Omental fat pad (tissue), 4 donors: Measurements from ENCODE around the gene DOCK4. TPM values are rescaled to one million over a fixed set of nuclear protein-coding genes. Genes with fewer than 3 reads are reported as not detected.

Source experiments
- ATAC-seq: fragments of 150-250 bp; one replicate; pipeline ENCODE4 v1.9.1; 2016; ENCODE audit warnings: mild to moderate bottlenecking, moderate library complexity; ENCODE audit not compliant: low FRiP score
- DNase-seq: peaks from one replicate; pipeline ENCODE4 v3.0.0-alpha.2; 2019; ENCODE audit warnings: low spot score
- total RNA-seq, 4 donors: library from RNA; depleted of rRNA; stranded (reverse); fragments of >200 nt; gene quantifications; one replicate each; pipeline ENCODE4 v1.1.0, GENCODE V29; 2016
- TF ChIP-seq, protein P1 (sequence below), 3 donors: fragments of 450-650 bp; IDR thresholded peaks; one replicate each; pipeline ENCODE4 v1.5.1; 2016 to 2017; ENCODE audit warnings: antibody characterized with exemption in 3 of 3, mild to moderate bottlenecking in 3 of 3, moderate library complexity in 2 of 3

The DOCK4 gene
- total RNA-seq, 4 donors from 2014 or later, result 47.5 to 86.9 (median 59.7) TPM

DNA sequence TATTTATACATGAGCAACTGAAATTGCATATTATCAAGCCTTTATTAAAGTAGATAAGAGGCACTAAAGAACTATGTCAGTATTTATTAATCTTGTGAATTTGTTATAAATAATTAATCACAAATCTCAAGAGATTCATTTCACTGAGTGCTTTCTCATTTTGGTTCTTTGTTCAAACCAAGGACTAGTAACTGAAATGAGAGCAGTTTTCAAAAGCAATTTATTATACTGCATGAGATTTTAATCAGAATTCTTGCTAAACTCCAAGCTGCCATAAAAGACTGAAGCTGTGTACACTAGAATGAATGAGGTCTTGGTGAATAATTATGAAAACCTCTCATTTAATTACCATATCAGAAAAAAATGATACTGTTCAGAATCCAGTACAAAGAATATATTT lies 419.1 kb downstream of the DOCK4 start:
- ATAC-seq (no peak), DNase-seq (no peak)
- TF ChIP-seq, protein P1, sequence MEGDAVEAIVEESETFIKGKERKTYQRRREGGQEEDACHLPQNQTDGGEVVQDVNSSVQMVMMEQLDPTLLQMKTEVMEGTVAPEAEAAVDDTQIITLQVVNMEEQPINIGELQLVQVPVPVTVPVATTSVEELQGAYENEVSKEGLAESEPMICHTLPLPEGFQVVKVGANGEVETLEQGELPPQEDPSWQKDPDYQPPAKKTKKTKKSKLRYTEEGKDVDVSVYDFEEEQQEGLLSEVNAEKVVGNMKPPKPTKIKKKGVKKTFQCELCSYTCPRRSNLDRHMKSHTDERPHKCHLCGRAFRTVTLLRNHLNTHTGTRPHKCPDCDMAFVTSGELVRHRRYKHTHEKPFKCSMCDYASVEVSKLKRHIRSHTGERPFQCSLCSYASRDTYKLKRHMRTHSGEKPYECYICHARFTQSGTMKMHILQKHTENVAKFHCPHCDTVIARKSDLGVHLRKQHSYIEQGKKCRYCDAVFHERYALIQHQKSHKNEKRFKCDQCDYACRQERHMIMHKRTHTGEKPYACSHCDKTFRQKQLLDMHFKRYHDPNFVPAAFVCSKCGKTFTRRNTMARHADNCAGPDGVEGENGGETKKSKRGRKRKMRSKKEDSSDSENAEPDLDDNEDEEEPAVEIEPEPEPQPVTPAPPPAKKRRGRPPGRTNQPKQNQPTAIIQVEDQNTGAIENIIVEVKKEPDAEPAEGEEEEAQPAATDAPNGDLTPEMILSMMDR (IDR thresholded peaks at IDR 0.05), result no peak

DNA sequence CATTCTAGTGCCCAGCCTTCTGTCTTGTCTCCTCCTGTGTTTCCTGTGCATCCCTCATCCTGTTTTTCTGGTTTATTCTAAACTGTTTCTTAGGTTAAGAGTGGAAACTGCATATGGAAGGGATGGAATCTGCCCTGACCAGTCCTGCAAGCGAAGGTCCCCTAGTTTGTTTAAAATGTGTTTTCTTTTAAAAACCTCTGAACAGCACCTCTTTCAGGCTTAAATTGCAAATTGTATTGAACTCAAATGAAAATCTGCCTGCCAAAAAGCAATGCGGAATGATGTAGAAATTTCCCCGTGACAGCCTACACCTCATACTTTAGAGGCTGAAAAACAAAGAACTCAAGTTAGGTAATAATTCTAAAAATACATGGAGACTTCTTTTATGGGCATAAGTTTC lies 421.1 kb downstream of the DOCK4 start:
- ATAC-seq, result no peak
- DNase-seq, result no peak
- TF ChIP-seq, protein P1 (IDR thresholded peaks at IDR 0.05), result no peak

DNA sequence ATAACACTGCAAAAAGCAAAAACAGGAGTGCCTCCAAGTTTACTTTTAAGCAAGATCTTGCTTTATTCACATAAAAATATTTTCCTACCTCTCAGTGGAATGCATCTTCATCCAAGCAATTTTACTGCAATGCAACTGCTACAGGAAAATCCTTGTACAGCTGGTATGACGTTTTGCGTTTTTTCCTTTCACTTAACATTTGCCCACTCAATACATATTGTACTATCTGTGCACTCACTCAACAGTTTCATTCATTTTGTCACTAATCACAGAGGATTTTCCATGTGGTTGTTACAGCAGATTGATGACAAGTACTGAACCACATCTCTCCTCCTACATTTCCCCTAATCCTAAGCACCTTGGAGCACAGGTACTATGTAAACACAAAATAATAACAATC lies 421.9 kb downstream of the DOCK4 start:
- TF ChIP-seq, protein P1 (IDR thresholded peaks at IDR 0.05), result no peak
- no peak for DNase-seq
- no peak for ATAC-seq

DNA sequence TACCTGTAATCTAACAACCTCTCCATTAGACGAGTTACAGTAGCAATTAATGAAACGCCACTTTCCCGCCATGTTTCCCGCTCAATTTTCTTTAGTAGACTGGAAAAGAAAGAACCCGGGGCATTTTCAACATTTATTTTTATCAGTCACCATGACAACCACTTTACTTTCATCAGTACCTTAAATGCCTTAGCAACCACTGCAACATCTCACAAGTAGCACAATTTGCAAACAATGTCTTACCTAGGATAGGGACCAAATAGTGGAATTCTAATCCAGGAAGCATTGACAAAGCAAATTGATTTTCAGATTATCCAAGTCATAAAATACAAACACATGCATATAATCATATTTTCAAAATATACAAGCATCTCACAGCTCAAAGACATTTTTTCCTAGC lies 422.3 kb downstream of the DOCK4 start:
- DNase-seq, result no peak
- TF ChIP-seq, protein P1 (IDR thresholded peaks at IDR 0.05), result no peak
- ATAC-seq, result no peak

DNA sequence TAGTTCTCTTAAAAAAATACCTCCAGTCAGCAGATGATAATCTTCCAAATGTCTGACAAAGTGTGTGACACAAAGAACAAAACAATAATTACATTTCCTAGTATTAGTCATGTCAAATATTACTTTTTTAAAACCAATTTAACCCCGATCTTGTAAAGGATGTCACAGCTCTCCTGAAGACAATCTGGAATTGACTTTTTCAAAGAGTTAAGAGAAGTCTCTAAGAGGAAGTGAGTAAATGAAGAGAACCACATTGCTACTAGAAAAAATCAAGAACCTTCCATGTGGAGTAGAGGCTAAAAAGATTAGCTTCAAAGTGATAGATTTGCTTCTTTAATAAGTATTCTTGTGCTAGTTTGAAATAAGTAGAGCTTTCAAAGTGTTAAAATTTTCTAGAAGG lies 425.7 kb downstream of the DOCK4 start:
- TF ChIP-seq, protein P1 (IDR thresholded peaks at IDR 0.05), result no peak
- DNase-seq (no peak), ATAC-seq (no peak)

DNA sequence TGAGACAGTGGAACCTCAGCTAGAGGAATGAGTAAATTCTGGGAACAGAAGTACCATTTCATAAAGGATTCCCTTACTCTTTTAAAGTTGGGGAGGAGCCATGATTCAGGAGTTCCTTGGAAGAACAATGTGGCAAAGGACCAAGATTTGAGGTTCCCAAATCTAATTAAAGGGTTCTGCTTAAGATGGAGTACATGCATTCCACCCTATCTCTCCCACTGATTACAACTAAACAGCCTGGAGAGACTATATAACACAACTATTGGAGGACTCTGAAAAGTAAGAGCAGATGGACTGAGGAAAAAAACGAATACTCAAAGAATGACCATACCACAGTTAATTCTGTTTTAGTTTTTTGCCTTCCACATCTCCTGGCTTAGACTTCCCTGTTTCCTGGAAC lies 431.0 kb downstream of the DOCK4 start:
- no peak for DNase-seq
- no peak for ATAC-seq
- TF ChIP-seq, protein P1 (IDR thresholded peaks at IDR 0.05), result no peak

DNA sequence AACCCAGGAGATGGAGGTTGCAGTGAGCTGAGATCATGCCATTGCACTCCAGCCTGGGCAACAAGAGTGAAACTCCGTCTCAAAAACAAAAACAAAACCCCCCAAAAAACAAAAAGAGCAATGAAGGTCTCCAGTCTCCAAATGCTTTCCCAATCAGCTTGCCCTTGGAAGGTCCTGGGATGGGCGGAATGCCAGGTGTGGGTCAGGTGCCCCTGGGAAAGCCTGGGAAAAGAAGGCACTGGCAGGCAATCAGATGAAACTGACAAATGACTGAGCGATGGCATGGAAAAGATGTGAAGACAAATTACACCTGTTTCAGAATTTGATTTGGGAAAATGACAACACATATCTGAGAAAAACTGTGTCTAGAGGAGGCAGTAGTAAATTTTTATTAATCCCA lies 433.5 kb downstream of the DOCK4 start:
- ATAC-seq (no peak), DNase-seq (no peak)
- TF ChIP-seq, protein P1 (IDR thresholded peaks at IDR 0.05), result no peak
